Prostate gland (tissue), 2 donors: ENCODE data around the gene NR2C1.

Experiments used
- POLR2A ChIP-seq: fragments of 450-650 bp; IDR thresholded peaks from one replicate; pipeline ENCODE4 v1.6.1; 2016; ENCODE audit warnings: antibody characterized with exemption, mild to moderate bottlenecking
- TF ChIP-seq, protein P1 (sequence below), 4 experiments: fragments of 200-600 bp in 2 of 4; fragments of 450-650 bp in 2 of 4; sonication (generic) in 2 of 4; IDR thresholded peaks; 1 replicate in 3 of 4; 2 replicates in 1 of 4; pipeline ENCODE4 v1.5.1; 2016 to 2019; ENCODE audit warnings: antibody characterized with exemption in 4 of 4, mild to moderate bottlenecking in 2 of 4, moderate library complexity in 2 of 4

DNA sequence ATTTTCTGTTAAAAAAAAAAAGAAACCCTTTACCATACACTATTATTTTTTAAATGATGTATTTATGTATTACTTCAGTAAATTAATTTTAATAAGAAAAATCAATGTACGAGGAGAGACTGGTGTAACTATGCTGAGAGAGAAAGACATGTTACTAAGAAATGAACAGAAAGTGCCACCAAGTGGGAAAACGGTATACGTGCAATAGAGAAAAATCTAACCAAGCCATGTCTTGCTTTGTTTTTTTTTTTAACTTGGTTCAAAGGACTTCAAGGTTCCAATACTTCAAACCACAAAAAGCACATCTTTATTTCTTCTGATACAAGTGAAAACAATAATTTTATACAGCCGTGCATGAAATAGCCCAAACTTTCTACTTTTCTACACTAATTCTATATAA, 92.8 kb downstream of the NR2C1 start:
- TF ChIP-seq, protein P1, sequence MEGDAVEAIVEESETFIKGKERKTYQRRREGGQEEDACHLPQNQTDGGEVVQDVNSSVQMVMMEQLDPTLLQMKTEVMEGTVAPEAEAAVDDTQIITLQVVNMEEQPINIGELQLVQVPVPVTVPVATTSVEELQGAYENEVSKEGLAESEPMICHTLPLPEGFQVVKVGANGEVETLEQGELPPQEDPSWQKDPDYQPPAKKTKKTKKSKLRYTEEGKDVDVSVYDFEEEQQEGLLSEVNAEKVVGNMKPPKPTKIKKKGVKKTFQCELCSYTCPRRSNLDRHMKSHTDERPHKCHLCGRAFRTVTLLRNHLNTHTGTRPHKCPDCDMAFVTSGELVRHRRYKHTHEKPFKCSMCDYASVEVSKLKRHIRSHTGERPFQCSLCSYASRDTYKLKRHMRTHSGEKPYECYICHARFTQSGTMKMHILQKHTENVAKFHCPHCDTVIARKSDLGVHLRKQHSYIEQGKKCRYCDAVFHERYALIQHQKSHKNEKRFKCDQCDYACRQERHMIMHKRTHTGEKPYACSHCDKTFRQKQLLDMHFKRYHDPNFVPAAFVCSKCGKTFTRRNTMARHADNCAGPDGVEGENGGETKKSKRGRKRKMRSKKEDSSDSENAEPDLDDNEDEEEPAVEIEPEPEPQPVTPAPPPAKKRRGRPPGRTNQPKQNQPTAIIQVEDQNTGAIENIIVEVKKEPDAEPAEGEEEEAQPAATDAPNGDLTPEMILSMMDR (IDR thresholded peaks at IDR 0.05) = peak in 3 of 4 experiments; percentile 33 to 49 (median 36)
- no peak for TF ChIP-seq POLR2A
